Calu3 (cell line): ENCODE data around the gene OXSR1. TPM values are rescaled to one million over a fixed set of nuclear protein-coding genes. Genes with fewer than 3 reads are reported as not detected.

Experiments
- Bru-seq: library from RNA; stranded (reverse); fragments of 400-500 nt; gene quantifications from one replicate; lab custom pipeline; 2021; lab: Mats Ljungman, UMichigan
- BruChase-seq, 2 experiments: library from RNA; stranded (reverse); fragments of 400-500 nt; gene quantifications; one replicate each; lab custom pipeline; 2021; lab: Mats Ljungman, UMichigan
- BruUV-seq: library from RNA; stranded (reverse); fragments of 400-500 nt; replicated peaks from 2 replicates; lab custom pipeline; 2021; lab: Mats Ljungman, UMichigan
- CTCF ChIA-PET: fragments of 300-600 bp; sonication (Branson Sonifier 250); formaldehyde crosslinking; loops from one replicate; lab custom pipeline; 2022; ENCODE audit warnings: antibody characterized with exemption; lab: Charles Lee
- DNase-seq: peaks from one replicate; pipeline ENCODE4 v3.0.0; 2022
- H3K27ac Mint-ChIP-seq: one replicate; pipeline ENCODE4 v1.8.0; 2022; ENCODE audit warnings: mixed read lengths; ENCODE audit not compliant: unreplicated experiment
- H3K27me3 Mint-ChIP-seq: one replicate; pipeline ENCODE4 v1.8.0; 2022; ENCODE audit warnings: mixed read lengths; ENCODE audit not compliant: unreplicated experiment
- H3K36me3 Mint-ChIP-seq: one replicate; pipeline ENCODE4 v1.8.0; 2022; ENCODE audit warnings: mild to moderate bottlenecking, moderate library complexity, mixed read lengths; ENCODE audit not compliant: insufficient read depth, unreplicated experiment
- H3K4me1 Mint-ChIP-seq: one replicate; pipeline ENCODE4 v1.8.0; 2022; ENCODE audit warnings: mild to moderate bottlenecking, low read depth, mixed read lengths; ENCODE audit not compliant: unreplicated experiment
- H3K4me3 Mint-ChIP-seq: one replicate; pipeline ENCODE4 v1.8.0; 2022; ENCODE audit warnings: mild to moderate bottlenecking, low read depth, moderate library complexity, mixed read lengths; ENCODE audit not compliant: unreplicated experiment
- H3K9me3 Mint-ChIP-seq: one replicate; pipeline ENCODE4 v1.8.0; 2022; ENCODE audit warnings: low read depth, mixed read lengths; ENCODE audit not compliant: unreplicated experiment
- CTCF ChIP-seq: fragments of 200-600 bp; IDR thresholded peaks from one replicate; pipeline ENCODE4 v1.8.0; 2022; ENCODE audit warnings: antibody characterized with exemption; ENCODE audit not compliant: unreplicated experiment
- intact Hi-C: fragments of 100-400 bp; cut with micrococcal nuclease; formaldehyde crosslinking; loops from one replicate; pipeline ENCODE4 v1.10.0; 2022; ENCODE audit not compliant: unreplicated experiment
- long read RNA-seq: library from polyadenylated mRNA; stranded (forward); transcript quantifications from one replicate; pipeline ENCODE4 v2.0.0, GENCODE V29; 2022
- total RNA-seq: library from RNA; stranded (reverse); gene quantifications from 2 replicates; pipeline ENCODE4 v1.2.3, GENCODE V29; 2022

The OXSR1 gene
- total RNA-seq (49.5 and 50.4 TPM in 2 replicates), Bru-seq, nascent RNA (percentile 94 among the genes with signal in this experiment), BruChase-seq, experiment 1, labeled RNA remaining after a 6-hour chase (percentile 85 among the genes with signal in this experiment), BruChase-seq, experiment 2, labeled RNA remaining after a 2-hour chase (percentile 83 among the genes with signal in this experiment)
- long read RNA-seq, full-length matches to known transcripts: 10 of 32 reads
- long read RNA-seq, partial matches to known transcripts: 13 of 32 reads
- long read RNA-seq, other reads (novel, unspliced or antisense): 9 of 32 reads

DNA sequence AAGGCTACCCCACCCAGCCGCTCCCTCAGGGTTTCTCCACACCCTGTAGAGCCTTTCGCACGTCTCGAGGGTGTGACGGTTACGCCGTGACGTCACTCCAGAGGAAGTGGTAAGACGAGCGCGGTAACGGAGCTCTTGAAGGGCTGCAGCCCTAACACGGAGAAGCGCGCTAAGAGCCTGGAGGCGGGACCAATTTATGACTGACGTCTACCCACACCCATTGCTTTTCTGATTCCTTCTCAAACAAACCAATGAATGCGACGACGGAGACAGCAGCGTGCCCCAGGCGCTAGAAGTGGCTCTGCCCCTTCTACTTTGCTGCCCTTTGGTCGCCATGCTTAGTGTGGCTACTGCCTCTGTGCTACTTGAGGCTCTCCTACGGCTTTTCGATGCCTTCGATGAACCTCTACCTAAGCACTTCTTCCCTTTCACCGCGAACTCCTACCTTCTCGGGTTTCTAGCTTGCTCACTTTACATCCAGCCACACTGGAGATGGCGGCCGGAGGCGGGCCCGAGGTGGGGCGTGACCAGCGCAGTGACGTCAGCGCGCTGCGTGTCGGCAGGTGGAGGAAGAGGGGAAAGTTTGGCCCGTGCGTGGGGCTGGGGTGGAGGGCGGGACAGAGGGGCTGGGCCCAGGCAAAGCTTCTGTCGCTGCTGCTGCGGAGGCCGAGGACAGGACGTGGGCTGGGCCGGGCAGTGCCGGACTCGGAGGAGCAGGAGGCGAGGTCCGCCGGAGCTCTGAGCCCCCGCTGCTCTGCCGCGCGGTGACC is at the start of gene OXSR1:
TSS of gene OXSR1 (plus strand) at position 586 of the 770 bp plus-strand sequence. CDS start 340 bp downstream, outside the sequence.
- no TSS peak for BruUV-seq

DNA sequence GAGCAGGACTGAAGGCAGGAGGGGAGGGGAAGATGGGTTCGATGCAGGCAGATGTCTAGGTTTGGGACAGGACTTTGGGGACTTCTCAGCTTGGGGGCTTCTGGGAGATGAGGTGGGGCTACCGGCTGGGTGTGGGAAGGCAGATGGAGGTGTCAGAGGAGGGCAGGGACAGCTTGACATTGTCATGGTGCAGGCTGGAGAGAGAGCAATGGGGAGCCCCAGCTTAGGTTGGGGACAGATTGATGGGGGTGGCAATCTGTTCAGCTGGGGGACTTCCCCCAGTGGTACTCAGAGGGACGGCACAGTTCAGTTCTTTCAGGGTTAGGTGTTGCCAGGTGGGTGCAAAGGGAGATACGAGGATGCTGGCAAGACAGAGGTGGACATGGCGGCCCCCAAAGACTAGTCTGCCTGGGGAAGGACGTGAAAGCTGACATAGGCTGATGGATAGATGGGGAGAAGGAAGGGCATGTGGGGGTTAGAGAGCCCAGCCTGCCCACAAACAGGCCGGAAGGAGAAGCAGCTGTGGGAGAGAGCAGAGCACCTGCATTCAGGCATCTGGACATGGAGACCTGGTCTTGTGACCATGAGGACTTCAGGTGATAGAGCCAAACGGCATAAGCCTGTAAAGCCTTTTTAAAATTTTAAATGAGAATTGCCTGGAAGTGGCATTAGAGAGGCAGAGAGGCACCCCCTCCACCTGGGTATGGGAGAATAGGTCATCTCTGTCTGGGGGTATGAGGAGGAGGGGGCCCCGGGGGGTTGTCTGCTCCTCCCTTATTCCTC is 49.5 kb upstream of the OXSR1 start:
- intact Hi-C loops: loop anchor here (2.0 to 5.0 kb wide), 3 partner anchors 111 to 181 kb away; no protein-coding TSS in a partner anchor
- H3K4me1 Mint-ChIP-seq: peaks cover 9% of the 10 kb centered on the region
- H3K4me3 Mint-ChIP-seq: no peak overlapping the region
- BruUV-seq: no TSS peak
- H3K27me3 Mint-ChIP-seq: peaks cover 13% of the 10 kb centered on the region
- H3K9me3 Mint-ChIP-seq: no peaks in the 10 kb centered on the region
- CTCF ChIA-PET: interaction anchor here (1.3 kb wide), 1 partner anchor 18 kb away, joined by 3 read pairs; no protein-coding TSS in a partner anchor
- no peak for DNase-seq
- H3K36me3 Mint-ChIP-seq: peaks cover 41% of the 10 kb centered on the region
- H3K27ac Mint-ChIP-seq: peak overlapping the region; percentile 60
- no peak for TF ChIP-seq CTCF

More for the DNA sequence above, at the start of gene OXSR1:
- Mint-ChIP-seq H3K27me3 (no peaks in the 10 kb centered on the region), H3K4me1 (peaks cover 43% of the 10 kb centered on the region), H3K4me3 (peak within 1 kb of the TSS; percentile 97), H3K9me3 (no peaks in the 10 kb centered on the region), H3K27ac (peak within 1 kb of the TSS; percentile 95), H3K36me3 (peaks cover 42% of the 10 kb centered on the region)
- intact Hi-C loops: loop anchor here (1.0 to 5.0 kb wide), 3 partner anchors 28 to 82 kb away; partner anchors contain the start of gene ACAA1
- no peak for TF ChIP-seq CTCF
- DNase-seq: peak; percentile 98
- CTCF ChIA-PET: interaction anchor here (0.8 to 3.2 kb wide), 9 partner anchors 11 to 182 kb away, joined by 3 to 24 read pairs (median 5); partner anchors contain the start of genes ACAA1, MYD88 and XYLB

DNA sequence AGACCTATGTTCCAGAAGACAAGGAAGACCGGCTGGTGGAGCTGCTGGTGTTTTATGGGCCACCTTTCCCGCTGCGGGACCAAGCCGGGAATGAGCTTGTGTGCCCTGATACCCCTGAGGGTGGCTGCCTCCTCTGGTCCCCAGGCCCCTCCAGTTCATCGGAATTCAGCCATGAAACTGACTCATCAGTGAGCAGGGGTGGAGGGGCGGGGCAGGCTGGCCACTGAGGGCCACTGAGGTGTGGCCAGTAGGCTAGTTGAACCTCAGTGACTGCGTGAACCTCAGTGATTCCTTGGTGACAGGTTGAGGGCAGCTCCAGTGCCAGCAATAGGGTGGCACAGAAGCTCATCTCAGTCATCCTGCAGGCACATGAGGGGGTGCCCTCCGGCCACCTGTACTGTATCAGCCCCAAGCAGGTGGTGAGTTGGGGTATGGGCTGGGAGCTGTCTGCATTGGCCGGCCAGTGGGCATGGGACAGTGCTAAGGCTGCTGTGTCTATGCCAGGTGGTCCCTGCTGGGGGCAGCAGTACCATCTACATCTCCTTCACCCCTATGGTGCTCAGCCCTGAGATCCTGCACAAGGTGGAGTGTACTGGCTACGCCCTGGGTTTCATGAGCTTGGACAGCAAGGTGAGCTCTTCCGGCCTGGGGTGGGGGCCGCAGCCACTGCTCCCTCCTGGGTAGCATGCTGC is 48.7 kb upstream of the OXSR1 start:
- no peaks in the 10 kb centered on the region for H3K9me3 Mint-ChIP-seq
- peaks cover 9% of the 10 kb centered on the region for H3K4me1 Mint-ChIP-seq
- peak; percentile 26 for DNase-seq
- H3K27ac Mint-ChIP-seq: no peak overlapping the region
- intact Hi-C loops: loop anchor here (2.0 to 5.0 kb wide), 3 partner anchors 112 to 181 kb away; no protein-coding TSS in a partner anchor
- H3K36me3 Mint-ChIP-seq: peaks cover 46% of the 10 kb centered on the region
- H3K4me3 Mint-ChIP-seq: no peak overlapping the region
- CTCF ChIA-PET: interaction anchor here (1.3 kb wide), 1 partner anchor 17 kb away, joined by 3 read pairs; no protein-coding TSS in a partner anchor
- H3K27me3 Mint-ChIP-seq: peaks cover 13% of the 10 kb centered on the region
- TF ChIP-seq CTCF: no peak
- no TSS peak for BruUV-seq
